GM12891 (cell line): ENCODE data around the gene VPS18.

Experiments used
- POLR2A ChIP-seq: IDR thresholded peaks from 2 replicates; pipeline ENCODE4 v1.6.1; 2011; ENCODE audit warnings: low read depth, low read length, control low read depth
- POLR2AphosphoS5 ChIP-seq: IDR thresholded peaks from 2 replicates; pipeline ENCODE4 v1.6.1; 2011; ENCODE audit warnings: low read depth, low read length, control low read depth
- SPI1 ChIP-seq: IDR thresholded peaks from 2 replicates; pipeline ENCODE4 v1.6.1; 2011; ENCODE audit warnings: low read depth, low read length, control low read depth
- TAF1 ChIP-seq: IDR thresholded peaks from 2 replicates; pipeline ENCODE4 v1.6.1; 2011; ENCODE audit warnings: low read depth, low read length, control low read depth

DNA sequence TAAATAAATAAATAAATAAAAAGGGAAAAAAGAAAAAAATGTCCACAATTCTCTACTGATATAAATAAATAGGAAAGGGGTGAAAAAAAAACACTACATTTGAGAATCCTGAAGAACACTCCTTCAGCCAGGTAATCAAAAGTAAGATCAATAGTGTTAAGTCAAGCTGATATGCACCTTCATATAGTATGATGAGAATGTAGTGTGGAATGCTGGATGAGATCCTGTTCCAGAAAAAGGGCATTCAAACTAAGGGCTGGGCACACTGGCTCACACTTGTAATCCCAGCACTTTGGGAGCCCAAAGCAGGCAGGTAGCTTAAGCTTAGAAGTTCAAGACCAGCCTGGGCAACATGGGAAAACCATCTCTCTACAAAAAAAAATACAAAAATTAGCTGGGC is 5.1 kb upstream of the VPS18 start:
- TF ChIP-seq POLR2AphosphoS5 = no peak
- TF ChIP-seq SPI1 = no peak
- TF ChIP-seq TAF1 = no peak
- no peak for TF ChIP-seq POLR2A
